Endothelial cell of umbilical vein (primary cell): ENCODE measurements around the gene ZNF519. TPM values are rescaled to one million over a fixed set of nuclear protein-coding genes. Genes with fewer than 3 reads are reported as not detected.

Experiments
- BruUV-seq: library from RNA; stranded (reverse); fragments of 400-500 nt; replicated peaks from 2 replicates; lab custom pipeline; 2021; lab: Mats Ljungman, UMichigan
- CTCF ChIA-PET: fragments of 300-600, 350-600 bp; sonication (Branson Sonifier 250); formaldehyde crosslinking; loops from one replicate; lab custom pipeline; 2021; ENCODE audit warnings: antibody characterized with exemption, inconsistent platforms; lab: Charles Lee
- POLR2A ChIA-PET: fragments of 300-600, 350-600 bp; sonication (Branson Sonifier 250); formaldehyde crosslinking; loops from one replicate; lab custom pipeline; 2021; ENCODE audit warnings: antibody characterized with exemption, inconsistent platforms; lab: Charles Lee
- DNase-seq: peaks from one replicate; pipeline ENCODE4 v3.0.0-alpha.2; 2011; ENCODE audit warnings: low read depth, low spot score
- FAIRE-seq: peaks from 2 replicates; lab custom pipeline; 2011; peaks lifted over from hg19 to GRCh38; lab: Jason Lieb, UNC
- H2AFZ ChIP-seq: 2 replicates; pipeline ENCODE4 v1.6.0; 2012; ENCODE audit warnings: low read depth, low read length, control low read depth, inconsistent platforms
- H3K27ac ChIP-seq: 2 replicates; pipeline ENCODE4 v1.5.1; 2011; ENCODE audit warnings: low read depth, mild to moderate bottlenecking, control low read depth, low read length, moderate library complexity; ENCODE audit not compliant: insufficient read depth
- H3K27me3 ChIP-seq, 2 experiments: 2 replicates each; pipeline versions ENCODE4 v1.6.0 to v1.6.1; 2011; ENCODE audit warnings: low read length in 2 of 2, mixed read lengths in 1 of 2; ENCODE audit not compliant: control insufficient read depth in 2 of 2, insufficient read depth in 2 of 2
- H3K36me3 ChIP-seq, 2 experiments: 2 replicates in 1 of 2; 3 replicates in 1 of 2; pipeline ENCODE4 v1.5.1; 2011; ENCODE audit warnings: low read length in 2 of 2, mild to moderate bottlenecking in 1 of 2, moderate library complexity in 1 of 2; ENCODE audit not compliant: control insufficient read depth in 2 of 2, insufficient read depth in 2 of 2; ENCODE audit errors: extremely low read depth in 1 of 2
- H3K4me1 ChIP-seq: 3 replicates; pipeline ENCODE4 v1.5.1; 2011; ENCODE audit warnings: mild to moderate bottlenecking, low read length; ENCODE audit not compliant: control insufficient read depth, insufficient read depth; ENCODE audit errors: extremely low read depth
- H3K4me2 ChIP-seq: 2 replicates; pipeline ENCODE4 v1.6.1; 2011; ENCODE audit warnings: low read length, control low read depth, mixed read lengths; ENCODE audit not compliant: insufficient read depth
- H3K4me3 ChIP-seq, 3 experiments: fragments of 200-600 bp in 1 of 3; sonication (generic), shearing (Covaris generic) in 1 of 3; replicated peaks in 1 of 3; 2 replicates each; pipeline ENCODE4 v1.5.1; 2011 to 2016; ENCODE audit warnings: control low read depth in 3 of 3, low read length in 3 of 3, mild to moderate bottlenecking in 2 of 3, inconsistent platforms in 1 of 3, low read depth in 1 of 3, moderate library complexity in 1 of 3; ENCODE audit not compliant: insufficient read depth in 1 of 3
- H3K79me2 ChIP-seq: 2 replicates; pipeline ENCODE4 v1.6.0; 2012; ENCODE audit warnings: low read length, inconsistent platforms; ENCODE audit not compliant: control insufficient read depth, insufficient read depth
- H3K9ac ChIP-seq: replicated peaks from 2 replicates; pipeline ENCODE3; 2011; ENCODE audit warnings: low read length, control low read depth; ENCODE audit not compliant: insufficient read depth; ENCODE audit errors: extremely low read depth
- H3K9me1 ChIP-seq: replicated peaks from 3 replicates; pipeline ENCODE4 v1.6.0; 2011; ENCODE audit warnings: mild to moderate bottlenecking, low read length; ENCODE audit not compliant: control insufficient read depth, insufficient read depth; ENCODE audit errors: extremely low read depth
- H3K9me3 ChIP-seq: replicated peaks from 2 replicates; pipeline ENCODE4 v1.5.1; 2012; ENCODE audit warnings: low read length, inconsistent platforms; ENCODE audit not compliant: control insufficient read depth, insufficient read depth
- H4K20me1 ChIP-seq: replicated peaks from 2 replicates; pipeline ENCODE3; 2011; ENCODE audit warnings: mild to moderate bottlenecking, low read length; ENCODE audit not compliant: control insufficient read depth, insufficient read depth; ENCODE audit errors: extremely low read depth
- CTCF ChIP-seq, 2 donors: IDR thresholded peaks; 1 replicate in 1 of 2; 2 replicates in 1 of 2; pipeline ENCODE4 v1.5.1; 2011; ENCODE audit warnings: low read length in 2 of 2, mild to moderate bottlenecking in 2 of 2, moderate library complexity in 2 of 2, control low read depth in 1 of 2, inconsistent platforms in 1 of 2, low read depth in 1 of 2; ENCODE audit not compliant: insufficient read depth in 1 of 2; ENCODE audit errors: extremely low read depth in 1 of 2
- EZH2 ChIP-seq: IDR thresholded peaks from 2 replicates; pipeline ENCODE4 v1.6.1; 2012; ENCODE audit warnings: borderline replicate concordance, low read depth, mild to moderate bottlenecking, moderate library complexity, low read length, inconsistent platforms; ENCODE audit not compliant: severe bottlenecking
- FOS ChIP-seq: IDR thresholded peaks from 2 replicates; pipeline ENCODE4 v1.6.1; 2011; ENCODE audit warnings: mild to moderate bottlenecking, low read length, moderate library complexity, borderline replicate concordance; ENCODE audit not compliant: insufficient read depth
- GATA2 ChIP-seq: IDR thresholded peaks from 2 replicates; pipeline ENCODE4 v1.7.0; 2011; ENCODE audit warnings: low read depth, mild to moderate bottlenecking, moderate library complexity, mixed read lengths, low read length; ENCODE audit not compliant: insufficient read length, insufficient read depth
- JUN ChIP-seq: IDR thresholded peaks from 2 replicates; pipeline ENCODE4 v1.6.1; 2011; ENCODE audit warnings: borderline replicate concordance, low read depth; ENCODE audit not compliant: insufficient read length, insufficient read depth
- MYC ChIP-seq: IDR thresholded peaks from one replicate; pipeline ENCODE4 v1.6.1; 2011; ENCODE audit warnings: mild to moderate bottlenecking, low read depth, low read length
- POLR2A ChIP-seq: IDR thresholded peaks from 2 replicates; pipeline ENCODE4 v1.6.1; 2012; ENCODE audit warnings: low read depth, mild to moderate bottlenecking, control low read depth, low read length
- POLR2AphosphoS5 ChIP-seq: IDR thresholded peaks from 2 replicates; pipeline ENCODE4 v1.6.1; 2012; ENCODE audit warnings: low read depth, mild to moderate bottlenecking, control low read depth, low read length, moderate library complexity; ENCODE audit not compliant: insufficient read depth
- dilution Hi-C: fragments of 300-500 bp; cut with MboI; formaldehyde crosslinking; loops from one replicate; pipeline ENCODE4 v1.15.0; 2019; ENCODE audit warnings: low sequenced_read_pairs; ENCODE audit not compliant: extremely low pct_ligation_motif_present
- intact Hi-C: fragments of 100-400 bp; cut with micrococcal nuclease; formaldehyde crosslinking; loops from one replicate; pipeline ENCODE4 v1.10.0; 2022
- polyA plus RNA-seq, 4 experiments: library from polyadenylated mRNA; depleted of rRNA in 3 of 4; stranded (reverse) in 3 of 4; unstranded in 1 of 4; fragments of >200 nt; gene quantifications; 2 replicates each; pipeline versions ENCODE4 v1.2.1 to v1.2.3, GENCODE V29; 2011 to 2012; ENCODE audit warnings: missing spikeins in 1 of 4
- total RNA-seq: library from RNA; stranded (reverse); gene quantifications from 2 replicates; pipeline ENCODE4 v1.2.3, GENCODE V29; 2021
- TF ChIP-seq, protein P1 (sequence below): IDR thresholded peaks from 2 replicates; pipeline ENCODE4 v1.6.1; 2011; ENCODE audit not compliant: insufficient read depth, insufficient read length

The ZNF519 gene
- total and polyA plus RNA-seq, 2 donors (not counting 3 experiments of a cell fraction or from before 2014, with no cell fraction given): 2.1 to 7.1 TPM

DNA sequence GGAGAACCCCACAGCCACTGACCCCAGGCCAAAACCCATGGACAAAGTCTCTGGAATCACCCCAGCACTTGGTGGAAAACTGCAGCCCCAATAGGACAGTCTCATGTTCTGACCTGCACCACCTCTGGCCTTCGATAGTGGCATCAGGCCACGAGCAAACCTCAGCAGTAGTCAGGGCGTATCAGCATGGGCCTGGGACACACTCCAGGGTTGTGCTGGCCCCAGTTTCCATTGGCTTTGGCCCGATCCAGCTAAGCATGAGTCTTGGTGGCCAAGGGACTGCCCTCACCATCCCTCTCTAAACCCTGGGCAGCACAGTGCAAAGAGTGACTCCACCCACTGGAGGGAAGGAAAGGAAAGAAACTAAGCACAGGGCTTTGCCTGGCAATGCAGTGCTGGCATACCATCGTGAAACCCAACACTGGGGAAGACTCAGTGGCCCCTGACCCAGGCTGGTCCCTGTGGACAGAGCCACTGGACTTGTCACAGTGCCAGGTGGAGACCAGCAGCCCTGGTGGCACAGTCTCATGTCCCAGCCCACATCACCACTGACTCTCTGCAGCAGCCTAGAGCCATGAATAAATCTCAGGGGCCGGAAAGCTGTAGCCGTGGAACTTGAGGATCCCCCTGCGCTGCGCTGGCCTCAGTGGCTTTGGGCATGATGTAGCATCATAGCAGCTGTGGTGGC, 46.3 kb downstream of the ZNF519 start:
- H3K4me2 ChIP-seq: no peak overlapping the region
- H3K79me2 ChIP-seq: no peaks in the 10 kb centered on the region
- H3K9ac ChIP-seq: no peak overlapping the region
- H3K4me3 ChIP-seq: no peak overlapping the region
- ChIA-PET CTCF (interaction anchor here (1.0 to 4.4 kb wide), 6 partner anchors 9 to 273 kb away, joined by 3 to 46 read pairs (median 4); partner anchors contain the start of gene MC5R), POLR2A (no interaction called here)
- H3K27ac ChIP-seq: no peak overlapping the region
- FAIRE-seq (no peak), DNase-seq (no peak)
- no peaks in the 10 kb centered on the region for H3K27me3 ChIP-seq
- H3K36me3 ChIP-seq: no peaks in the 10 kb centered on the region
- H3K4me1 ChIP-seq: no peaks in the 10 kb centered on the region
- intact Hi-C loops: loop anchor here (1.0 to 5.0 kb wide), 3 partner anchors 262 to 529 kb away; partner anchors contain the start of gene MC5R
- TF ChIP-seq POLR2A (no peak), EZH2 (no peak), POLR2AphosphoS5 (no peak), JUN (no peak), GATA2 (no peak), FOS (no peak), CTCF (IDR thresholded peaks at IDR 0.05; ENCODE audit: extremely low read depth in 1 of 2, insufficient read depth in 1 of 2, low read depth in 1 of 2, low read length in 2 of 2) (no peak), MYC (no peak)
- TF ChIP-seq, protein P1, sequence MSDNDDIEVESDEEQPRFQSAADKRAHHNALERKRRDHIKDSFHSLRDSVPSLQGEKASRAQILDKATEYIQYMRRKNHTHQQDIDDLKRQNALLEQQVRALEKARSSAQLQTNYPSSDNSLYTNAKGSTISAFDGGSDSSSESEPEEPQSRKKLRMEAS: no peak
- dilution Hi-C loops: no loop called here
- no peaks in the 10 kb centered on the region for H3K9me3 ChIP-seq
- H2AFZ ChIP-seq: no peak overlapping the region
- no peaks in the 10 kb centered on the region for H4K20me1 ChIP-seq
- no TSS peak for BruUV-seq
- no peaks in the 10 kb centered on the region for H3K9me1 ChIP-seq
